Mesothelial cell of epicardium (in vitro differentiated cells): ENCODE measurements around the gene TMSB15B. TPM values are rescaled to one million over a fixed set of nuclear protein-coding genes. Genes with fewer than 3 reads are reported as not detected.
"Not testable (repeated sequence)": the region's sequence is repeated elsewhere in the genome, so short reads cannot be mapped to it uniquely, and the experiment has no call there.

ENCODE experiments used
- DNase-seq, 2 experiments: peaks; one replicate each; pipeline ENCODE4 v3.0.0; 2021; ENCODE audit warnings: low spot score in 2 of 2; ENCODE audit not compliant: unreplicated experiment in 2 of 2
- H3K27ac Mint-ChIP-seq: 2 replicates; pipeline ENCODE4 v1.8.0; 2021; ENCODE audit warnings: mixed read lengths
- H3K27me3 Mint-ChIP-seq: 2 replicates; pipeline ENCODE4 v1.8.0; 2021; ENCODE audit warnings: low read depth, mixed read lengths
- H3K36me3 Mint-ChIP-seq: 2 replicates; pipeline ENCODE4 v1.8.0; 2021; ENCODE audit warnings: mixed read lengths
- H3K4me1 Mint-ChIP-seq: 2 replicates; pipeline ENCODE4 v1.8.0; 2021; ENCODE audit warnings: mixed read lengths
- H3K4me3 Mint-ChIP-seq: 2 replicates; pipeline ENCODE4 v1.8.0; 2021; ENCODE audit warnings: mild to moderate bottlenecking, moderate library complexity, mixed read lengths
- H3K9me3 Mint-ChIP-seq: 2 replicates; pipeline ENCODE4 v1.8.0; 2021; ENCODE audit warnings: mixed read lengths
- total RNA-seq: library from RNA; stranded (reverse); gene quantifications from 3 replicates; pipeline ENCODE4 v1.2.1, GENCODE V29; 2021
- TF ChIP-seq, protein P1 (sequence below): fragments of 200-600 bp; sonication (generic); IDR thresholded peaks from one replicate; pipeline ENCODE4 v1.5.0; 2021; ENCODE audit warnings: antibody characterized with exemption; ENCODE audit not compliant: unreplicated experiment

TMSB15B gene
- total RNA-seq, result 20.5 to 25.7 TPM (median 20.9 TPM) in 3 replicates

- H3K27ac Mint-ChIP-seq, DNase-seq, H3K4me3 Mint-ChIP-seq, H3K36me3 Mint-ChIP-seq, H3K4me1 Mint-ChIP-seq, H3K9me3 Mint-ChIP-seq, H3K27me3 Mint-ChIP-seq: not testable (repeated sequence)
These were observed at the start of gene TMSB15B for GRCh38 chrX:103962411-103963278. Gene TMSB15B, plus strand, starts transcription at chrX:103962627.

GRCh38 chrX:103913356-103914020 lies 48.9 kb upstream of the TMSB15B start:
- no peak overlapping the region for H3K27ac Mint-ChIP-seq
- DNase-seq, result no peak
- TF ChIP-seq, protein P1, sequence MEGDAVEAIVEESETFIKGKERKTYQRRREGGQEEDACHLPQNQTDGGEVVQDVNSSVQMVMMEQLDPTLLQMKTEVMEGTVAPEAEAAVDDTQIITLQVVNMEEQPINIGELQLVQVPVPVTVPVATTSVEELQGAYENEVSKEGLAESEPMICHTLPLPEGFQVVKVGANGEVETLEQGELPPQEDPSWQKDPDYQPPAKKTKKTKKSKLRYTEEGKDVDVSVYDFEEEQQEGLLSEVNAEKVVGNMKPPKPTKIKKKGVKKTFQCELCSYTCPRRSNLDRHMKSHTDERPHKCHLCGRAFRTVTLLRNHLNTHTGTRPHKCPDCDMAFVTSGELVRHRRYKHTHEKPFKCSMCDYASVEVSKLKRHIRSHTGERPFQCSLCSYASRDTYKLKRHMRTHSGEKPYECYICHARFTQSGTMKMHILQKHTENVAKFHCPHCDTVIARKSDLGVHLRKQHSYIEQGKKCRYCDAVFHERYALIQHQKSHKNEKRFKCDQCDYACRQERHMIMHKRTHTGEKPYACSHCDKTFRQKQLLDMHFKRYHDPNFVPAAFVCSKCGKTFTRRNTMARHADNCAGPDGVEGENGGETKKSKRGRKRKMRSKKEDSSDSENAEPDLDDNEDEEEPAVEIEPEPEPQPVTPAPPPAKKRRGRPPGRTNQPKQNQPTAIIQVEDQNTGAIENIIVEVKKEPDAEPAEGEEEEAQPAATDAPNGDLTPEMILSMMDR, result no peak

GRCh38 chrX:103918050-103918449 lies 44.4 kb upstream of the TMSB15B start:
- H3K4me3 Mint-ChIP-seq, result peak overlapping the region; percentile 84
- H3K27ac Mint-ChIP-seq, result peak overlapping the region; percentile 91
- TF ChIP-seq, protein P1, result peak; percentile 49
- peaks cover 15% of the 10 kb centered on the region for H3K9me3 Mint-ChIP-seq
- peaks cover under 1% of the 10 kb centered on the region for H3K36me3 Mint-ChIP-seq
- no peaks in the 10 kb centered on the region for H3K27me3 Mint-ChIP-seq
- DNase-seq, result peak in 1 of 2 experiments; percentile 65
- peaks cover 12% of the 10 kb centered on the region for H3K4me1 Mint-ChIP-seq

More at GRCh38 chrX:103913356-103914020, 48.9 kb upstream of the TMSB15B start:
- no peaks in the 10 kb centered on the region for H3K27me3 Mint-ChIP-seq
- peaks cover 26% of the 10 kb centered on the region for H3K9me3 Mint-ChIP-seq
- H3K4me3 Mint-ChIP-seq, result no peak overlapping the region
- peaks cover 7% of the 10 kb centered on the region for H3K4me1 Mint-ChIP-seq
- peaks cover 5% of the 10 kb centered on the region for H3K36me3 Mint-ChIP-seq

GRCh38 chrX:103918571-103919269 lies 43.7 kb upstream of the TMSB15B start:
- Mint-ChIP-seq H3K9me3 (peaks cover 13% of the 10 kb centered on the region), H3K4me1 (peaks cover 10% of the 10 kb centered on the region), H3K27me3 (no peaks in the 10 kb centered on the region), H3K27ac (peak overlapping the region; percentile 91), H3K4me3 (peak overlapping the region; percentile 84), H3K36me3 (no peaks in the 10 kb centered on the region)
- TF ChIP-seq, protein P1, result no peak
- DNase-seq, result peak in 1 of 2 experiments; percentile 58

DNA sequence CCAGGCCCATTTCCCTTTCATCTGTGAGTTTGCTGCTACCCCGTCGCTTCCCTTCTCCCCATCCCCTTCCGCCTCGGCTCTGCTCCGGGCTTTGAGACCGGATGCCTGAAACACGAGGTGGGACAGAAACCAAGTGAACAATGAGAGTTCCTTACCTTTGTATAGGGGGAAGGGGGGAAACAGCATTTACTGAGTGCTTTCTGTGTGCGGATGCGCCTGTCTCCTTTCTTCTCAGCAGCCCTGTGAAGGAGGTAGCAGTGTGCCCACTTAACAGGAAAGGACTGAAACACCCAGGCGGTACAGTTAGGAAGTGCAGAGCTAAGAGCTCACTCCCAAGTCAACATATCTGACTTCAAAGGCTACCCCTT lies 43.2 kb upstream of the TMSB15B start:
- DNase-seq, result no peak
- H3K27ac Mint-ChIP-seq, result peak overlapping the region; percentile 91
- H3K9me3 Mint-ChIP-seq, result peaks cover 11% of the 10 kb centered on the region
- no peaks in the 10 kb centered on the region for H3K27me3 Mint-ChIP-seq
- TF ChIP-seq, protein P1, result no peak
- peak overlapping the region; percentile 84 for H3K4me3 Mint-ChIP-seq
- peaks cover 7% of the 10 kb centered on the region for H3K4me1 Mint-ChIP-seq
- H3K36me3 Mint-ChIP-seq, result no peaks in the 10 kb centered on the region

DNA sequence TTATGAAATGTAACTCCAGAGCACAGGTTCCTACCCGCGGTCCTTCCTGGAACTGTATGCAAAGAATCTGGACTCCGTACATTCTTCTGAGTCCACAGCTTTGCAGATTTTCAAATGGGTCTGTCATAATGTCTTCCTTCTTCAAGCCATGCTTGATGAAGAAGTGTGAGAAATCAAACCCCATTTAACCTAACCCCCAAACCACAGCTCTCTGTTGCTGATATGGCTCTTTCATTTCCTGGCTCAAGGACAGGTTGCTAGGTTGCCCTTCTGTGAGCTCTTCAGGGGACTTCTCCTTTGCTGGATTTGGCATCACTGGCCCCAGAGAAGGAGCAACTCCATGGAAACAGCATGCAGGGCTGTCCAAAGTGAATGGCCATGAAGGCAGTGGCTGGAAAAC lies 41.9 kb upstream of the TMSB15B start:
- not testable (repeated sequence) for H3K27ac Mint-ChIP-seq, DNase-seq, H3K27me3 Mint-ChIP-seq, H3K4me3 Mint-ChIP-seq, H3K36me3 Mint-ChIP-seq, H3K4me1 Mint-ChIP-seq
- peaks cover 10% of the 10 kb centered on the region for H3K9me3 Mint-ChIP-seq
